ENCODE results near the gene CDH4. TPM values are rescaled to one million over a fixed set of nuclear protein-coding genes. Genes with fewer than 3 reads are reported as not detected.

The CDH4 gene
- total and polyA plus RNA-seq, 2 of the 4 experiments (the other 2 are of a cell fraction) = 1.6 to 3.5 TPM

GRCh38 chr20:61728326-61728725, 476.3 kb downstream of the CDH4 start:
- Histone ChIP-seq H4K20me1 (ENCODE audit: insufficient read depth, low read length) (no peaks in the 10 kb centered on the region), H4K91ac (ENCODE audit: insufficient read depth, low read depth, low read length) (no peak overlapping the region), H3K4me2 (ENCODE audit: low read depth, low read length) (no peak overlapping the region), H3K14ac (replicated peaks; ENCODE audit: low read depth, low read length) (no peak overlapping the region), H2BK15ac (ENCODE audit: low read depth, low read length) (no peak overlapping the region), H3K23ac (ENCODE audit: low read depth, low read length) (no peak overlapping the region), H2BK20ac (ENCODE audit: low read depth, low read length) (no peak overlapping the region), H3K27ac (ENCODE audit: insufficient read depth, low read length) (no peak overlapping the region), H3K27me3 (ENCODE audit: control insufficient read depth, insufficient read depth, low read length) (peaks cover under 1% of the 10 kb centered on the region; the same call in 1 of the 2 replicates), H3K4me3 (ENCODE audit: insufficient read depth, low read depth, low read length) (no peak overlapping the region), H3K4ac (ENCODE audit: low read depth, low read length) (no peak overlapping the region), H3K4me1 (ENCODE audit: control insufficient read depth, insufficient read depth, low read length) (no peaks in the 10 kb centered on the region), H2AK9ac (replicated peaks; ENCODE audit: low read depth, low read length, poor library complexity) (no peak overlapping the region), H3K79me1 (ENCODE audit: low read depth in 1 of 2, low read length in 2 of 2) (no peaks in the 10 kb centered on the region), H4K8ac (ENCODE audit: low read depth in 2 of 2, low read length in 2 of 2) (no peak overlapping the region), H3K18ac (ENCODE audit: low read depth, low read length) (no peak overlapping the region), H2BK5ac (ENCODE audit: low read depth, low read length, poor library complexity, severe bottlenecking) (no peak overlapping the region), H3K9me1 (ENCODE audit: insufficient read depth, low read length) (no peaks in the 10 kb centered on the region), H4K5ac (ENCODE audit: low read depth, low read length) (no peak overlapping the region), H3K9me3 (ENCODE audit: control insufficient read depth, insufficient read depth, low read length) (peaks cover 10% of the 10 kb centered on the region; the same call in 1 of the 2 replicates), H3K36me3 (ENCODE audit: control insufficient read depth, insufficient read depth, low read length) (no peaks in the 10 kb centered on the region), H2AK5ac (ENCODE audit: low read depth, low read length) (no peak overlapping the region), H2BK120ac (ENCODE audit: low read depth, low read length) (no peak overlapping the region), H3K9ac (ENCODE audit: low read depth, low read length) (no peak overlapping the region), H2AFZ (replicated peaks; ENCODE audit: low read length, poor library complexity) (no peak overlapping the region), H3K56ac (ENCODE audit: extremely low read depth, insufficient read depth, low read length) (no peak overlapping the region)
- intact Hi-C loops (cut with micrococcal nuclease) = no loop called here
- POLR2A ChIA-PET (ENCODE audit: unreplicated experiment) = no interaction called here
- DNase-seq (no peak), ATAC-seq (ENCODE audit: low read depth) (no peak)
- dilution Hi-C loops (cut with HindIII; ENCODE audit: low sequenced_read_pairs, unreplicated experiment) = no loop called here
- in situ Hi-C loops (cut with MboI; ENCODE audit: low sequenced_read_pairs) = no loop called here
- WGBS, 2 experiments (ENCODE audit: extremely low coverage in 2 of 2, insufficient read length in 1 of 2) = 80% methylated on average over 2 of the region's 6 CpGs; no CpG with 5 or more reads in 1 of the 2 experiments
- BruUV-seq (replicated peaks) = no TSS peak
- TF ChIP-seq RAD21 (IDR thresholded peaks at IDR 0.05; ENCODE audit: low read length) (no peak), MAZ (IDR thresholded peaks at IDR 0.05; ENCODE audit: borderline replicate concordance, low read depth, low read length) (no peak), ELK1 (IDR thresholded peaks at IDR 0.05; ENCODE audit: borderline replicate concordance, low read depth, low read length) (no peak), FOS (IDR thresholded peaks at IDR 0.05; ENCODE audit: low read depth, low read length) (no peak), RFX5 (IDR thresholded peaks at IDR 0.05; ENCODE audit: low read depth, low read length) (no peak), CEBPB (IDR thresholded peaks at IDR 0.05; ENCODE audit: low read depth, low read length) (no peak), CHD1 (IDR thresholded peaks at IDR 0.05; ENCODE audit: low read depth, low read length) (no peak), BHLHE40 (IDR thresholded peaks at IDR 0.05; ENCODE audit: low read depth, low read length) (no peak), SMC3 (IDR thresholded peaks at IDR 0.05; ENCODE audit: low read depth, low read length) (no peak), MXI1 (IDR thresholded peaks at IDR 0.05; ENCODE audit: borderline replicate concordance, low read depth, low read length) (no peak), USF2 (IDR thresholded peaks at IDR 0.05; ENCODE audit: low read depth, low read length) (no peak), RCOR1 (IDR thresholded peaks at IDR 0.05; ENCODE audit: insufficient replicate concordance, low read length) (no peak), POLR2A (IDR thresholded peaks at IDR 0.05; ENCODE audit: low read depth, low read length) (no peak), NFE2L2 (IDR thresholded peaks at IDR 0.05; ENCODE audit: low read depth, low read length) (no peak), CTCF (conservative IDR thresholded peaks at IDR 0.05; ENCODE audit: low read depth, low read length) (no peak), MAFK (IDR thresholded peaks at IDR 0.05; ENCODE audit: low read depth, low read length) (no peak)
- CTCF ChIA-PET = interaction anchor here (0.7 kb wide), 1 partner anchor 555 kb away, joined by 3 read pairs; no protein-coding TSS in a partner anchor

All from IMR-90 (cell line).